ENCODE data around the gene CMTM8. TPM values are rescaled to one million over a fixed set of nuclear protein-coding genes. Genes with fewer than 3 reads are reported as not detected.

The CMTM8 gene
- total and polyA plus RNA-seq, 2 experiments from 2014 or later = 19.9 to 24.5 TPM

DNA sequence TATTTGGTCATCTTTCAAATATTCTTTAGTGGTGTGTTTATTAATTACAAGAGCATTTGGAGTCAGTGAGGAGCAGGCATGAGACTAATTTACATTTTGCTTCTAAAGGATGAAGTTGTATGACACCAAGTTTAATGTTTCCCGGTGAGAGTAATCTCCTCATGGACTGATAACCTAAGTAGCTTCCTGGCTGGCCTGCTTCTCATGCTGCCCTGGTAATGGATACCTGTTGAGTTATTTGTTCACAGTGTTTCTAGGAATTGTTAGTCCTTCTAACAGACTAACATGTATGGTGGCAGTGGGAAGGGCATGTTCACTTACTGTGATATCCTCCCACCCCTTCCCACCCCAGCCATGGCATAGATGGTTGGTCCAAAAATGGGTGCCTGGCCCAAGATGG is 83.8 kb downstream of the CMTM8 start (continued):
- no peak for TF ChIP-seq ZNF462 (CRISPR knock-in tag; IDR thresholded peaks at IDR 0.05)
- TF ChIP-seq JUNB (IDR thresholded peaks at IDR 0.05; ENCODE audit: unreplicated experiment) = no peak
- TF ChIP-seq CREB1 (CRISPR knock-in tag; IDR thresholded peaks at IDR 0.05; ENCODE audit: low read depth) = no peak
- TF ChIP-seq POLR2AphosphoS5 (IDR thresholded peaks at IDR 0.05; ENCODE audit: low read depth) = no peak
- TF ChIP-seq NANOG (IDR thresholded peaks at IDR 0.05; ENCODE audit: borderline replicate concordance) = no peak
- TF ChIP-seq, protein P1, sequence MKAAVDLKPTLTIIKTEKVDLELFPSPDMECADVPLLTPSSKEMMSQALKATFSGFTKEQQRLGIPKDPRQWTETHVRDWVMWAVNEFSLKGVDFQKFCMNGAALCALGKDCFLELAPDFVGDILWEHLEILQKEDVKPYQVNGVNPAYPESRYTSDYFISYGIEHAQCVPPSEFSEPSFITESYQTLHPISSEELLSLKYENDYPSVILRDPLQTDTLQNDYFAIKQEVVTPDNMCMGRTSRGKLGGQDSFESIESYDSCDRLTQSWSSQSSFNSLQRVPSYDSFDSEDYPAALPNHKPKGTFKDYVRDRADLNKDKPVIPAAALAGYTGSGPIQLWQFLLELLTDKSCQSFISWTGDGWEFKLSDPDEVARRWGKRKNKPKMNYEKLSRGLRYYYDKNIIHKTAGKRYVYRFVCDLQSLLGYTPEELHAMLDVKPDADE (IDR thresholded peaks at IDR 0.05) = no peak
- TF ChIP-seq STAT1 (IDR thresholded peaks at IDR 0.05; ENCODE audit: unreplicated experiment) = no peak

GRCh38 chr3:32323604-32324003 is 85.1 kb downstream of the CMTM8 start:
- H3K36me3 ChIP-seq (ENCODE audit: insufficient read depth) = no peaks in the 10 kb centered on the region
- H3K4me3 ChIP-seq = no peak overlapping the region
- Mint-ChIP-seq H3K4me1 (peaks cover 53% of the 10 kb centered on the region), H3K27me3 (ENCODE audit: insufficient read depth, low read depth, poor library complexity) (peaks cover 6% of the 10 kb centered on the region), H3K4me3 (no peak overlapping the region), H3K9me3 (no peaks in the 10 kb centered on the region), H3K36me3 (ENCODE audit: low read depth) (no peaks in the 10 kb centered on the region), H3K27ac (no peak overlapping the region)
- H3K4me2 ChIP-seq = no peak overlapping the region
- ATAC-seq (no peak), DNase-seq (ENCODE audit: low spot score) (no peak)
- no peak overlapping the region for H2AFZ ChIP-seq
- no peaks in the 10 kb centered on the region for H3K79me2 ChIP-seq (replicated peaks; ENCODE audit: insufficient read depth)
- peaks cover 39% of the 10 kb centered on the region for H3K4me1 ChIP-seq (ENCODE audit: insufficient read depth)
- H4K20me1 ChIP-seq (replicated peaks; ENCODE audit: insufficient read depth) = no peaks in the 10 kb centered on the region
- no peaks in the 10 kb centered on the region for H3K27me3 ChIP-seq (ENCODE audit: insufficient read depth)
- no peak overlapping the region for H3K27ac ChIP-seq (ENCODE audit: low read depth)
- 0 out of 2 replicates have a peak, but pooled peaks cover 4% of the 10 kb centered on the region for H3F3A ChIP-seq (replicated peaks; ENCODE audit: low read depth)
- peaks cover 5% of the 10 kb centered on the region; the same call in 1 of the 2 replicates for H3K9me2 ChIP-seq (ENCODE audit: insufficient read depth)
- TF ChIP-seq ZNF462 (CRISPR knock-in tag; IDR thresholded peaks at IDR 0.05) (no peak), CREB1 (CRISPR knock-in tag; IDR thresholded peaks at IDR 0.05; ENCODE audit: low read depth) (no peak)
